Hematopoietic multipotent progenitor cell treated with erythropoietin and hydrocortisone succinate and interleukin-3 and kit ligand, for 8 days (in vitro differentiated cells): Measurements from ENCODE around the gene PPIP5K1.

ENCODE experiments used
- DNase-seq: peaks from one replicate; pipeline ENCODE4 v3.0.0-alpha.2; 2015

The PPIP5K1 gene

GRCh38 chr15:43487271-43487895 lies 102.6 kb downstream of the PPIP5K1 start:
- no peak for DNase-seq

GRCh38 chr15:43484455-43484854 lies 105.6 kb downstream of the PPIP5K1 start:
- no peak for DNase-seq
